Fibroblast of lung (primary cell): ENCODE data around the gene COMMD8.

ENCODE experiments used
- CTCF ChIP-seq, 2 donors: IDR thresholded peaks in 1 of 2; conservative IDR thresholded peaks in 1 of 2; 1 replicate in 1 of 2; 2 replicates in 1 of 2; pipeline ENCODE4 v1.5.1; 2011 to 2012; ENCODE audit warnings: low read length in 2 of 2, control low read depth in 1 of 2, inconsistent platforms in 1 of 2, low read depth in 1 of 2, mild to moderate bottlenecking in 1 of 2
- EZH2 ChIP-seq: IDR thresholded peaks from 2 replicates; pipeline ENCODE4 v1.5.1; 2012; ENCODE audit warnings: low read length, control low read depth, mild to moderate bottlenecking; ENCODE audit errors: missing control alignments

GRCh38 chr4:47500776-47501175, 37.3 kb upstream of the COMMD8 start:
- TF ChIP-seq CTCF (conservative IDR thresholded peaks at IDR 0.05 in 1 of 2, IDR thresholded peaks at IDR 0.05 in 1 of 2; ENCODE audit: low read depth in 1 of 2, low read length in 2 of 2) (no peak), EZH2 (no peak)
